Peyer's patch (tissue), 4 donors: ENCODE data around the gene SIRT5.

Experiments used
- POLR2A ChIP-seq, 2 donors: fragments of 450-650 bp; IDR thresholded peaks; one replicate each; pipeline ENCODE4 v1.5.1; 2017; ENCODE audit warnings: antibody characterized with exemption in 2 of 2, mild to moderate bottlenecking in 2 of 2, moderate library complexity in 2 of 2
- TF ChIP-seq, protein P1 (sequence below), 6 experiments: fragments of 450-650 bp in 4 of 6; fragments of 200-600 bp in 2 of 6; sonication (generic) in 1 of 6; IDR thresholded peaks; one replicate each; pipeline ENCODE4 v1.5.1; 2017 to 2019; ENCODE audit warnings: antibody characterized with exemption in 6 of 6, mild to moderate bottlenecking in 3 of 6, moderate library complexity in 1 of 6

DNA sequence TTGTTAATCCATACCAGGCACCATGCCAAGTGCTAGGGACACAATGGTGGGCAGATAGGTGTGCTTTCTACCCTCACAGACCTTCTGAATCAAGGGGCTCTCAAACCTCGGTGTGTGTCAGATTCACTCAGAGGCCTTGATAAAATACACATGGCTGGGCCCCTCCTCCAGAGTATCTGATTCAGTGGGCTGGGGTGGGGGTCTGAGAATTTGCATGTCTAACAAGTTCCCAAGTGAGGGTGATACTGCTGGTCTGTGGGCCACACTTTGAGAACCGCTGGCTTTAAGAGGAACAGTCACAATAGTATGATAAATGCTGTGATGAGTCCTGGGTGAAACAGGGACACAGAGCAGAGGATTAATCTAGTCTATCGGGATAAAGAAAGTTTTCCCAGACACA is 35.8 kb upstream of the SIRT5 start:
- no peak for TF ChIP-seq POLR2A (IDR thresholded peaks at IDR 0.05)
- TF ChIP-seq, protein P1, sequence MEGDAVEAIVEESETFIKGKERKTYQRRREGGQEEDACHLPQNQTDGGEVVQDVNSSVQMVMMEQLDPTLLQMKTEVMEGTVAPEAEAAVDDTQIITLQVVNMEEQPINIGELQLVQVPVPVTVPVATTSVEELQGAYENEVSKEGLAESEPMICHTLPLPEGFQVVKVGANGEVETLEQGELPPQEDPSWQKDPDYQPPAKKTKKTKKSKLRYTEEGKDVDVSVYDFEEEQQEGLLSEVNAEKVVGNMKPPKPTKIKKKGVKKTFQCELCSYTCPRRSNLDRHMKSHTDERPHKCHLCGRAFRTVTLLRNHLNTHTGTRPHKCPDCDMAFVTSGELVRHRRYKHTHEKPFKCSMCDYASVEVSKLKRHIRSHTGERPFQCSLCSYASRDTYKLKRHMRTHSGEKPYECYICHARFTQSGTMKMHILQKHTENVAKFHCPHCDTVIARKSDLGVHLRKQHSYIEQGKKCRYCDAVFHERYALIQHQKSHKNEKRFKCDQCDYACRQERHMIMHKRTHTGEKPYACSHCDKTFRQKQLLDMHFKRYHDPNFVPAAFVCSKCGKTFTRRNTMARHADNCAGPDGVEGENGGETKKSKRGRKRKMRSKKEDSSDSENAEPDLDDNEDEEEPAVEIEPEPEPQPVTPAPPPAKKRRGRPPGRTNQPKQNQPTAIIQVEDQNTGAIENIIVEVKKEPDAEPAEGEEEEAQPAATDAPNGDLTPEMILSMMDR (IDR thresholded peaks at IDR 0.05) = no peak
